NK-92 (cell line): ENCODE results near the gene FOCAD.

Experiments
- DNase-seq: peaks from one replicate; lab custom pipeline; 2025; ENCODE audit not compliant: unreplicated experiment; lab: John Stamatoyannopoulos, UW

Gene FOCAD

DNA sequence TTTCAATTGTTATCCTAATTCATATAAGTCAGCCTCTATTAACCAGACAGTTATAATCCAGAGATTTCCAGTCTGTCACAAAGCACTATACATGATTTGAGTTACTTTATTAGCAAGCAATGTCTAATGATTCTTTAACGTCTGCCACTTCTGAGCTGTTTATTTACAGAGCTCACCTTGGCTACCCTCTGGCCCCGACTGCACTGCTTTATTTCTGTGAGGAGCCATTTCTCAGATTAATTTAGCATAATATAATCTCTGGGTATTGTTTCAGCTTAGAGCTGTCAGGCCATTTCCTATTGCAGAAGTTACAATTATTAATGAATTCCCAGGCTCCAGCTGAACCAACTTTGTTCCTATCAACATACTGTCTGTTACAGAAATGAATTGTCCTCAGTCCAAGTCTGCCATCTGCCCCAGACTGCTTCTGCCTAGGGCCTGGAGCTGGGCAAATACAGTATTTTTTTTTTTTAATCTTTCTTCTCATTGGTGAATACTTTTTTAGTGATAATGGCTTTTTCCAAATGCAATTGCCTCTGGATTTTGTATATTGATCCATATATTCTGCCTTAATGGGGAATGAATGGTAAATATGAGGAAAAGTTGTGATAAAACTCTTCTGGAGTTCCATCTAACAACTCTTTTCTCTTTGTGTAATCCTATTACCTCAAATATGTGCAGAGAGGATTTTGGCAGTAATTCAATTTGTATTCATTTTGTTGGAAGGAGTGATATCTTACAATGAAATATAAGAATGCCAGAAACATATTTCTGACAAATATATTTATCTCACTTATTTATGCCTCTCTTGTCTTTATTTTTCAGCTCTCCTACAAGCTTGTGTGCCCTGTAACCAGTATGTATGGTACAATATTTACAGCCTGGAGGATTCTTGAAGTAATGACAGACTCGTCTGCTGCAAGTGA lies 104.7 kb downstream of the FOCAD start:
- no peak for DNase-seq

DNA sequence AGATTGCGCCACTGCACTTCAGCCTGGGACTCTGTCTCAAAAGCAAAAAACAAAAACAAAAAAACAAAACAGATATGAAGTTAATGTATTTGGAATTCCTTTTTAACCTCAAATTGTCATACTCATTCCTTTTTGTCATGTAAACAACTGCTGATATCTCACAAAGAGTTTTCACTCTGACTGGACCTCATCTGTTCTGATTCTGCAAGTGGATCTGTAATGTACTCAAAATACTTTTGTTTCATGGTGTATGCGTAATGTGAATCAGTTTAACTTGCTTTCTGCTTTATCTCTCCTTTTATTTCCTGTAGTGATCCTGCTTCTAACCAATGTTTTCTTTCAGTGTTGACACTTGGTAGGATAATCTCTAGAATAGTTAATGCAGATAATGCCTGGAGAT lies 106.7 kb downstream of the FOCAD start:
- DNase-seq: no peak

DNA sequence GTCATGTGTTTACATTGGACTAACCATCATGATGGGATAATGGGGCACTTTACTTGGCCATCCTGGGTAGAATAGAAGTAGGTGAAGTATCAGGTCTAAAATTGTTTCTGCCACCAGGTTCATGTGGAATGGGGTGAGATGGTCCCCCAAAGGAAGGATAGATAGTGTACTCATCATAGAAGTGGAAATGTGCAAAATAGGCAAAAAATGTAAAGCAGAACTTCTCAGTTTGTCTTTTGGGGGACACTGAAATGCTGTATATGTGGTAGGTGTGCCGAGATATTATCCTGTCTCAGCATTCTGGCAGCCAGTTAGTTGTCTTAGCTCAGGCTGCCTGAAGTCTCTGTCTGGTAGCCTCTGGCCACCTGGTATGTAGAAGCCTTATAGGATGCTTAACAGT lies 107.6 kb downstream of the FOCAD start:
- no peak for DNase-seq

DNA sequence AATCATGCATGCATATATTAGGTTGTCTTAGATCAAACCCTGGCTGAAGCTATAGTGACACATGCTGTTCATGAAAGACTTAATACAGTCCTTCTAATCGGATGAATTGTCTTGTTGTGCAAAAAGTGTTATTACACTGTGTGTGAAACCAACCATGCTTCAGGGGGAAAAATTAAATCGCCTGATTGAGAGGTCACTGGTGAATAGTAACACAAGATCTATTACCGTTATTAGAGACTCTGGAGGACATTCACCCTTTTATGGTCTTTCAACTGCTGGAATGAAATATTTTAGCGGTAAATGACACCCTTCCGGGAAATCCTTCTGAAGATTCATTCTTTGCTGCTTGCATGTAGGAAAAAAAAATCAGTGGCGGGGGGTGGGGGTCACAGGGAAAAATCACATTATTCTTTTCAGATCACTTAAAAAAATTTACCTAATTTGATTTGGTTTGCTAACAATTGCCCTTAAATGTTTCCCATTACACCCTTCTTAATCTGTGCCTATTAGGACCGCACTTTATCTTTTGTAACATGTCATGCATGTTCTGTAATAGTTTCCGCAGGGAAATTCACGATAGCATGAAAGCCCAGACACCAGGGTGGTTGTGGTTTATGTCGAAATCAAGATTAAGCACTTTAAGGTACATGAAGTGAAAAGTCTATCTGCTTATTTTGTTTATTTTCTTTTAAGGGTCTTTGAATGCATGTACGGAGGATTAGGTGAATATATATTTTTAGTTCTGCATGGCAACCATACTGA lies 120.6 kb downstream of the FOCAD start:
- DNase-seq: no peak

DNA sequence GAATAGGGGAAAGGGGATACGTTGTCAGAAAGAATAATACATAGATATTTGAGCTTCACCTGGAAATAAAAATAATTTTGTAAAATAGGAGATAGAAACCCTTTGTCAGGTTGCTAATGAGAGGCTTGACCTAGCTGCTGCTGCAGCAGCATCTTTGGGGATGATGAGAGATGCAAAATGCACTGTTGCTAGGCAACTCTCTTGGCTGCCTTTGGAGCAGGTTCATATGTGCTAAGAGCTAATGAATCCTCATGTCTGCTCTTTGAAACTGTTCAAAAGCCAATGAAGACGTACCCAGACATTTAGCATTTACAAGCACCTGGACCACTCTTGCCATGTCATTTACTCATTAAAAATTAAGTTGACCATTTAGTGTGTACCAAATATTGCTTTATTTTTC lies 121.7 kb downstream of the FOCAD start:
- no peak for DNase-seq

DNA sequence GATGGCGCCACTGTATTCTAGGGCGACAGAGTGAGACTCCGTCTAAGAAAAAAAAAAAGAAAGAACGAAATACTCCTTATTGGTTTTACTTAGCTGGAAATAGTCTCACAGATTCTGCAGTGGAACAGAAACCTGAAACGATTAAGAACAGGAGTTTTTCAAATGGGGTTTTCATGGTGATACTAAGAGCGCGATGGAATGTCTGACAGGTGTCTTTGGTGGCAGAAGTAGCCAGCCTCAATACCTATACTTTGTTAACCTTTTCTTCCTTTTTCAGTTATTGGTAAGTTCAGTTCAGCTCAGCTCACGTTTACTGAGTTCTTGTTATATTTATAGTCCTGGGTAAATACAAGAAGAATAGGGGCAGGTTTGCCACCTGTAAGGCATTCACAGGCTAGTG lies 123.9 kb downstream of the FOCAD start:
- no peak for DNase-seq

DNA sequence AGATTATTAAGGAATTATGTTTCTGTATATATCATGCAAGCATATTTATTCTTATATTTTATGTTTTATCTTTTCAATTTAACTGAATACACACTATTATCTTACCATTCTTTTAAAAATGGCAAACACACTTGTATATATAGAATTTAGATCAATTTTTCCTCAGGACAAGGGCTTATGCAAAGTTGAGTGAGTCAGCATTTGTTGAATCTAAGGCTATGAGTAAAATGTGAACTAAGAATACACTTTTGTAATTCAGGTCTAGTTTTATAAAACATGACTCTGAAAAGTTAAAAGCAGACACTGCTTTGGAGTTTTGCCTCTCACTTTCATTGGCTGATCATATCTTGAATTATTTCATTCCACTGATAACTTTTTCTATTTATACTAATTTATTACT lies 127.8 kb downstream of the FOCAD start:
- DNase-seq: no peak

DNA sequence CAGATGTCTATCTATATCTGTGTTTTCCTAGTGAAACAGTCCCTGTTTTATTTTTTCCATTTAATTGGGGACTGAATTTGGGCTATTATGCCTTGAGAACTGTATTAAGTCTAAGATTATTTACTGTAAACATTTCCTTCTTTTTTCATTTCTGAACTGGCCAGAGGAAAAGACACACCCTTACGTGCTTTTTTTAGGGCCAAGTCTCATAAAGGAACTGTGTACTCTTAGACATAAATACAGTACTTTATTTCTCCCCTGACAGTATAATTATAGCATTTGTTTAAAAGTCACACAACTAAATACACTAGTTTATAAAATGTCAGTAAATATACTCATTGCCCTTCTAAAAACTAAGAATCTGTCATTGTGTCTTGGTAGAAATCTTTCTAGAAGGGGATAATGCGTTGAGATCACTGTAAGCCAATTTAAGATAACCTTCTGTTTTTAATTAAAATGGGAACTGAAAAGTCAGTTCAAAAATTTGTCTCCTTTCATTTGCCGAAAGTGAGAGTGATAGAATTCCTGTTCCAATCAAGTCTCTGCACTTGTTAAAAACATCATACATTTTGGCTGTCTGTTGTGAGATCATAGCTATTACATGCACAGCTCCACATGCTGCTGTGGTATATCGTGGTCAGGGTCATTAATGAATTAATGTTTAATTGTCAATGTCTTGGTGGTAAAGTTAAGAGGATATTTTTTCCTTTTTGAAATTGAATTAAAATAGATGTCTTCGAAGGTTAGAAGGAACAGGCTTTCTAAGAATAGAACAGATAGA lies 132.1 kb downstream of the FOCAD start:
- DNase-seq: no peak

DNA sequence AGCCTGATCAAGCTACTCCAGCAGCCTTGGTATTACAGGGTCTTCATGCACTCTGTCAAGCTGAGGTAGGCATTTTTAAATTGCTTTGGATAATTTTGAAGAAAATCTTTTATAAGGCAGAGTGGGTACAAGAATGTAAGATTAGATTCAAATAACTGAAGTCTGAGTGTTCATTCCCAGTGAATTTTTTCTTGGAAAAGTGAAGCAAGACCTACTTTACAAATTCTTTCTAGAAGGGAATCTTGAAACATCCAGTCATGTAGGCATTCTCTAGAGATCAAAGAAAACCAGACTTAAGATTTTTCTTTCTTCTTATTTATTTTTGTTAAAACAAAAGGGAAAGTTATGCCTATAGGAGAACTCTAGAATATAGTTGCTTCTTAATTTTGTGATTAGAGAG lies 139.0 kb downstream of the FOCAD start:
- DNase-seq: no peak

DNA sequence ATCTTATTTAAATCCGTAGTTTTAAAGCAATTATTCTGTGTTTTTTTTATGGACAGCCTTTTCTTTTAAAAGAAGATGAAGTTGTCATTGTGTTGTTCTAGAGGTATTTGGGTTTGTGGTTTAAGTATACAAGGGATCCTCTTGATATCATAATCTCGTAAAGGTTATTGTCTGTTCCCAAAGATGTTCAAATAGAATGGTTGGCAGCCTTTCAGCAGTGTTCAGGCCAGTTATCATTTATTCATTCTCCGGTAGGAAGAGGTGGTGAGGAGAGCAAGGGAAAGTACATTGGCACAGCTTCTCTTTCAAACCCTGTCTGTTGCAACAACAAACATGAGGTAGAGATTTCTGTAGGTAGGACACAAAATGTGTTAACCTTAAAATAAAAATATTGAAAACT lies 147.0 kb downstream of the FOCAD start:
- DNase-seq: no peak

DNA sequence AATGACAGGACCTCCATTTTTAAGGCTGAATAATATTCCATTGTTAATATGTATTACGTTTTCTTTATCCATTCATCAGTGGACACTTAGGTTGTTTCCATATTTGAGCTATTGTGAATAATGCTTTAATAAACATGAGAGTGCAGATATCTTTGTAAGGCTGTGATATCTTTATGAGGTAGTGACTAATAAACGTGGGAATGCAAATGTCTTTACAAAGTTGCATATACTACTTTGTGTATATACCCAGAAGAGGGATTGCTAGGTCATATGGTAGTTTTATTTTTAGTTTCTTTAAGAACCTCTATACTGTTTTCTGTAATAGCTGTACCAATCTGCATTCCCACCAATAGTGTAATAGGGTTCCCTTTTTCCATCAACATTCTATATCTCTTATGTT lies 148.7 kb downstream of the FOCAD start:
- DNase-seq: no peak

DNA sequence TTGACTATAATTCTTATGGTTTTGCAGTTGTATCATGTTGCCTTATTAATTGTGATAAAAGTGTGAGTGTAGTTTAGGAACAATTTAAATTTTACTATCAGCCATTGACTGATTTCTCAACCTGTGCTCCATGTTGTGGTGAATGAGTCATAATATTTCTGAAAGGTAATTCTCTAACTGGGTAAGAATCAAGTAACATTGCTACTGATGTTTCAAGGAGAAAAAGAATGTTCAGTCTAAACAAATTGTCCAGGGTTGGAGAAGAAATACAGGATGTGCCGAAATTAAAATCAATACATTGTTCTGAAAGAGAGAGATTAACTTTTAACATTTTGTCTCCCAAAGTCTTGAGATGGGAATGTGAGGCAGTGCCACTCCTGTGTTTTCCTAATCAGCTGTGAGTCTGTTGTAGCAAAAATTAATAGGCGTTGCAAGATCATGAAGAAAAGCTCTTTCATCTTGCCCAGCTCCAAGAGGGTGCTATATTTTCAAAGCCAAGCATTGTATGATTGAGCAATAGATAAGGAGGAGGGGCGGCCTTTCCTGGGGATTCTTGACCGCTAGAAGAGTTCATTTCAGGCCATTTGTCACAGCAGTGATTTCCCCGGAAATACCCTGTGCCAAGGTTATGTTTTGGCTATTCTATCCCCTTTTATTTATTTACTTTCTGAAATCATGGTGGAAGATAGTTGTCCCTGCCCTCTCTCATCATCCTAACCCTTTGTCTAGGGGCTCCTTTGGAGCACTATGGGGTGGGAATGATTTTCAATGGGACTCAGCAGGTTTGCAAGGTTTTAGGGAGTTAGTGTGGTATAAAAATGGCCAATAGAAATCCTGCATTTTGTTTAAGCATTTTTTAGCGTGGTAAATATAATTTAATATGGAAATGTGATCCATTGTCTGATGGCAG lies 151.6 kb downstream of the FOCAD start:
- DNase-seq: no peak

DNA sequence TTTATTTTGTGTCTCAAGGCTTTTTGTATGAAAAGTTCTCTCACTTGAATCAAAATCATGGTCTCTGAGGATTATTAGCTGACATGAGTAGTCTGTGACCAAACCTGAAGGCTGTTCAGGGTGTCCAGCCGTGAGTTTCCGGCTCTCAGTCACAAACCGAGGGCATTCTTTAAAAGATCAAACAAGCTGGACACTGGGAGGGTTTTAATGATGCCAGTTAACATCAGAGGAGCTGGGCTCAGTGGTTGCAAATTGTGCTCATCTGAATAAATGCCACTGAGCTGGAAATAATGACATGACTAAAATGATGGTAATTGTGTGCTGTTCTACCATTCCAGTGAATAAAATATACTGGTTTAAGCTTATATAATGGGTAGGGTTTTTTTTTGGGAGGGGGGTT lies 153.1 kb downstream of the FOCAD start:
- DNase-seq: no peak

DNA sequence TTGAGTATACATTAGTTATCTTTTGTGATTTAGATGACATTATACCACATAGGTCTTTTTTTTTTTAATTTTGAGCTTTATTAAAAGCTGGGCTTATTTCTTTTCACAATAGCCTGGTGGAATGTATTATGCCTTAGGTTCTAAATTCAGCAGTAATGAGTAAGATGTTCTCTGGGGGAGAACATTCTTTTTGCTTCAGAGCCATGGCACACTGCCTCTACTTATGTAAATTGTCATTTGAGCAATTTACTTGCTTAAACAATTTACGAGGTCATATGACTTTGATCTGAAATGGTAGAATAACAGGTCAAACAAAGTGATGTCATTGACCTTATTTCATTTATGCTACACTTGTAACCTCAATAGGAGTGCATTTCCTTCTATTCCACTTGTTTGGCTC lies 154.2 kb downstream of the FOCAD start:
- no peak for DNase-seq

DNA sequence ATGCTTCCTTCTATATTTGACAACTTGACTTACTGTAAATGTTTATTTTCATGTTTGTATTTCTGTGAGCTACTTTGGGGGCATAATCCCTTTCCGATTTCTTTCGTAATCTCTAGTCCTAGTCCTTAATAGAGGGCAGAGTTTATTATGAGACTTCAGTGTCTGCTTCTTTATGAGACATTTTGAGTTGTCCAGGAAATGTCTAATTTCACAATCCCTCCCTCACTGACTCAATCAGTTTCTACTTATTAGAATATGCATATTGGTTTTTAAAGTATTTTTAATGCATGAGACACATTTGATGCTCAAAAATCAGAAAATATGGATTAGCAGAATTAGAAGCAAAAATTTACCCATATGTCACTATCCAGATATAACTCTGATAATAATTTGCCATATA lies 160.9 kb downstream of the FOCAD start:
- no peak for DNase-seq

DNA sequence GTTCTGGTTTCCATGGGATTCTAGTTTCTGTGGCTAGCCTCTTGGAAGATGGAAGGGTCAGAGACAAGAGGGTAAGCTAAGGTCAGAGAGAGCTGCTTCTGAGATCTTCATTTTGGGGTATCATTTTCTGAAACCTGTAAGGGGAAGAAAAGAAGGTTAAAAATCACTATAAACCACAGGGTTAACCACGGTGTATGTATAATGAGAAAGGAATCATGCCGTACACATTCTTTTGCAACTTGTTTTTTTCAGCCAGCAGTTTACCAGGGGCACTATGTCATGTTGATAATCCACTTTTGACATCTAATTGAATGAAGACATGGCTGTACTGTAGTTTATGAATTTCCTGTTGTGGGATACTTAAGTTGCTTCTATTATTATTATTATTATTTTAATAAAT lies 164.4 kb downstream of the FOCAD start:
- no peak for DNase-seq

DNA sequence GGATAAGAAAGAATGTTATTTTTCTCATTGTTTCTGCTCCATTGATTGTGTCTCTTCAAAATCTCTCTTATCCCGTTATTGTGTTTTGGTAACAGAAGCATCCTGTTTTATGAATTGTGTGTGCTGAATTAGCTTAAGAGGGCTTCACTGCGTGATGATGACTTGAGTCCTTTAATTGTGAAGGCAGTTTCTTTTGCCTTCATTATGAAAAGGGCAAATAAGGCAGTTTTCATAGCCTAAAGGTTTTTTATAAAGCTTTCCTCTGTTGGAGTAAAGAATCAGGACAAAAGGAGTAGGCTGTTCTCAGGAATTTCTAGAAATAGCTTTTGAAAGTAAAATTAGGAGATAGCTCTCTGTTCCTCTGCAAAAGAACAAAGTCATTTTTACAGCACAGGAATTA lies 169.8 kb downstream of the FOCAD start:
- no peak for DNase-seq

DNA sequence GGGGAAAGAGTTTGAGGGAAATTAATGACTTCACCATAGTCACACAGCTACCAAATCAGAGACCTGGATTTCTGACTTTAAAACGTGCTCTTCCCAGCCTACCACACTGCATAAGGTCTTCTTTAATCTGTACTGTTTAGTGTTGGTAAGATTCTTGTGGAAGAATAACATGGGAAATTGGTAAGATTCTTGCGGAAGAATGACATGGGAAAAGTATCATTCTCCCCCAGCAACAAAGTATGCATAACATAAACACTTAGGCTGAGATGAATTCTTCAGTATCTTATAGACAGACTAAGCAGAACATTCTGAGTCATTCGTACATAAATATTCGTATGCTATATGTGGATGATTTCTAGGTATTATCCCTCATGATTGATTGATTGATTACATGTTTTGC lies 170.4 kb downstream of the FOCAD start:
- no peak for DNase-seq

DNA sequence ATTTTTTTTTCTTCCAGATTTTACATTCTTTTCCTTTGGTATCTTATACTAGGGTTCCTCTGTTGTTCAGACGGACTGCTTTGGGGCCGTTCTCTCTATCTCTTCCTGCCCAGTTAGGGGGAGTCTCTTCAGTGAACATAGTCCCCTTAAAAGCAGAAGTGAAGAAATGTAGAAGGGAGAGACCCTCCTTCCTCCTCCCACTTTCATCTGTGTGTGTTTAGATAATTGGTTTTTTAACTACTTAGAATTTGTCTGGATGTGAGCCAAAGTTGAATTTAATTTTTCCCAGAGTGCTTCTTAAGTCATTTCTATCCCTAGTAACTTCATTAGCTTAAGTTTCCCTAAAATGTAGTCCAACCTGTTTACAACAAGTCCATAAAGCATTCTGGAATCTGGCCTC lies 179.9 kb downstream of the FOCAD start:
- DNase-seq: no peak

DNA sequence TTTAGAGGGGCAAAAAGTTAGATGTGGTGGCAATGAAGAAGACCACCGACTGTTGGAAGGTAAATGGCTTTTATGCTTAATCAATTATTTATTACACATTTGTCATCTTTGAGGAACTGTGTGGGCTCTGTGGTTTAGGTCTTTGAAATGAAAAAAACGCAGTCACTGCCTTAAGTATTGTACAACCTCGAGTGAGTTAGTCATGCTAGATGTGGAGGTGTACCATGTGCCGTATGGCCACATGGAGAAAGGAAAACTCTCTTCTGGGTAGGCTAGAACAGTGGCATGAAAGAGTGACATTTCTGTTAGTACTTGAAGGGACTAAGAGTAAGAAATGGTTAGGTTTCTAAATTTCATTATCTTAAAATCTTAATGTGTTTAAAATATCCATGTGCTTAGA lies 181.3 kb downstream of the FOCAD start:
- no peak for DNase-seq

DNA sequence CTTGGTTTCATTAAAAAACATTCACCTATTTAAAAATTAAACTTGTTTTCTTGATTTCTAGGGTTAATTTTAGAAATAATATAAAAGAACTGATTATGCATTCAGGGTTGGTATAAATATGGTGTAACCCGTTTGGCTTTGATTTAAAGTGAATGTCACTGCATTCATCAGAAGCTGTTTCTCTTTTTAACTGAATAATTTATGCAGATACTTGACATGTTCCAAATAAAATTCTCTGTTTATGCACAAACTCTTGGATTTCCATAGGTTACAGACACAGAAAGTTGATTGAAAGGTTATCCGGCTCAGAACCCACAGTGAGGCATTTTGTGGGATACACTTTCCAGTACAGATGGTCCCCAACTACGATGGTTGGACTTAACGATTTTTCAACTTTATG lies 186.1 kb downstream of the FOCAD start:
- DNase-seq: no peak
